Urinary bladder (tissue), 4 donors: ENCODE measurements around the gene ZNF473. TPM values are rescaled to one million over a fixed set of nuclear protein-coding genes. Genes with fewer than 3 reads are reported as not detected.
"Not testable (repeated sequence)": the region's sequence is repeated elsewhere in the genome, so short reads cannot be mapped to it uniquely, and the experiment has no call there.

Experiments used
- DNase-seq: peaks from one replicate; pipeline ENCODE4 v3.0.0-alpha.2; 2015; ENCODE audit errors: extremely low spot score
- H3K27ac ChIP-seq: one replicate; pipeline ENCODE4 v1.5.1; 2013; ENCODE audit warnings: low read depth, mild to moderate bottlenecking, moderate library complexity
- H3K36me3 ChIP-seq: one replicate; pipeline ENCODE4 v1.6.1; 2013; ENCODE audit warnings: mild to moderate bottlenecking, moderate library complexity; ENCODE audit not compliant: insufficient read depth
- H3K4me1 ChIP-seq: one replicate; pipeline ENCODE4 v1.6.1; 2013; ENCODE audit warnings: mild to moderate bottlenecking, moderate library complexity; ENCODE audit not compliant: insufficient read depth
- H3K4me3 ChIP-seq: one replicate; pipeline ENCODE4 v1.5.1; 2013; ENCODE audit warnings: low read depth, low read length
- WGBS: extraction: QIAGEN DNeasy Blood & Tissue Kit; methylation state at CpG from one replicate; pipeline ENCODE4 v1.1.7; 2013; 5-methylcytosine and 5-hydroxymethylcytosine counted together
- polyA plus RNA-seq: library from polyadenylated mRNA; stranded (reverse); fragments of 200-250 nt; gene quantifications from one replicate; pipeline ENCODE4 v1.2.3, GENCODE V29; 2013
- total RNA-seq: library from RNA; depleted of rRNA; stranded (reverse); fragments of >200 nt; gene quantifications from one replicate; pipeline ENCODE4 v1.2.3, GENCODE V29; 2014
- donor health status: healthy with polysubstance abuse.
- donor health status: healthy.

The ZNF473 gene
- total and polyA plus RNA-seq, 2 donors = 4.8 to 7.7 TPM

- Histone ChIP-seq H3K27ac (no peak overlapping the region), H3K4me1 (no peaks in the 10 kb centered on the region), H3K4me3 (no peak overlapping the region), H3K36me3 (peaks cover 11% of the 10 kb centered on the region)
- no peak for DNase-seq
- whole genome bisulfite sequencing = 65% methylated on average over 14 of the region's 14 CpGs
Observed at GRCh38 chr19:50046649-50047503, 21.1 kb downstream of the ZNF473 start.

GRCh38 chr19:50047671-50048070, 21.9 kb downstream of the ZNF473 start:
- WGBS = 92% methylated on average over 4 of the region's 4 CpGs
- no peaks in the 10 kb centered on the region for H3K4me1 ChIP-seq
- H3K36me3 ChIP-seq = peaks cover 5% of the 10 kb centered on the region
- H3K4me3 ChIP-seq = no peak overlapping the region
- H3K27ac ChIP-seq = no peak overlapping the region
- DNase-seq = no peak

GRCh38 chr19:50050406-50051227, 24.8 kb downstream of the ZNF473 start:
- peak; percentile 71 for DNase-seq
- peak overlapping the region; percentile 37 for H3K4me3 ChIP-seq
- peaks cover 1% of the 10 kb centered on the region for H3K36me3 ChIP-seq
- H3K27ac ChIP-seq = no peak overlapping the region
- WGBS = under 1% methylated on average over 52 of the region's 52 CpGs
- no peaks in the 10 kb centered on the region for H3K4me1 ChIP-seq

- not testable (repeated sequence) for H3K27ac ChIP-seq, H3K36me3 ChIP-seq, DNase-seq, H3K4me1 ChIP-seq
- 41% methylated on average over 16 of the region's 16 CpGs for WGBS
- peak overlapping the region; percentile 37 for H3K4me3 ChIP-seq
Observed at GRCh38 chr19:50051228-50051895, 25.6 kb downstream of the ZNF473 start.

GRCh38 chr19:50051964-50052363, 26.2 kb downstream of the ZNF473 start:
- no peaks in the 10 kb centered on the region for H3K4me1 ChIP-seq
- no peaks in the 10 kb centered on the region for H3K36me3 ChIP-seq
- DNase-seq = no peak
- no peak overlapping the region for H3K4me3 ChIP-seq
- H3K27ac ChIP-seq = no peak overlapping the region
- WGBS = 68% methylated on average over 8 of the region's 8 CpGs

- WGBS = 69% methylated on average over 4 of the region's 4 CpGs
- H3K36me3 ChIP-seq = no peaks in the 10 kb centered on the region
- no peak for DNase-seq
- no peaks in the 10 kb centered on the region for H3K4me1 ChIP-seq
- H3K4me3 ChIP-seq = no peak overlapping the region
- no peak overlapping the region for H3K27ac ChIP-seq
Observed at GRCh38 chr19:50053119-50053518, 27.3 kb downstream of the ZNF473 start.

- 92% methylated on average over 2 of the region's 2 CpGs for WGBS
- Histone ChIP-seq H3K4me3 (no peak overlapping the region), H3K36me3 (no peaks in the 10 kb centered on the region), H3K4me1 (no peaks in the 10 kb centered on the region), H3K27ac (no peak overlapping the region)
- no peak for DNase-seq
Observed at GRCh38 chr19:50058425-50058824, 32.6 kb downstream of the ZNF473 start.

GRCh38 chr19:50059045-50059444, 33.2 kb downstream of the ZNF473 start:
- Histone ChIP-seq H3K36me3 (no peaks in the 10 kb centered on the region), H3K4me3 (no peak overlapping the region), H3K4me1 (no peaks in the 10 kb centered on the region), H3K27ac (no peak overlapping the region)
- 88% methylated on average over 6 of the region's 6 CpGs for WGBS
- no peak for DNase-seq

GRCh38 chr19:50060107-50060506, 34.3 kb downstream of the ZNF473 start:
- H3K4me3 ChIP-seq = no peak overlapping the region
- 79% methylated on average over 15 of the region's 15 CpGs for WGBS
- H3K36me3 ChIP-seq = no peaks in the 10 kb centered on the region
- no peak overlapping the region for H3K27ac ChIP-seq
- H3K4me1 ChIP-seq = no peaks in the 10 kb centered on the region
- DNase-seq = no peak

- Histone ChIP-seq H3K4me3 (no peak overlapping the region), H3K4me1 (no peaks in the 10 kb centered on the region), H3K36me3 (no peaks in the 10 kb centered on the region), H3K27ac (no peak overlapping the region)
- WGBS = 83% methylated on average over 5 of the region's 5 CpGs
- no peak for DNase-seq
Observed at GRCh38 chr19:50061650-50062049, 35.8 kb downstream of the ZNF473 start.

- WGBS = 88% methylated on average over 10 of the region's 10 CpGs
- H3K36me3 ChIP-seq = no peaks in the 10 kb centered on the region
Observed at GRCh38 chr19:50065938-50066337, 40.1 kb downstream of the ZNF473 start.

GRCh38 chr19:50067575-50067974, 41.8 kb downstream of the ZNF473 start:
- no peak overlapping the region for H3K27ac ChIP-seq
- H3K4me3 ChIP-seq = no peak overlapping the region
- DNase-seq = no peak
- WGBS = 79% methylated on average over 6 of the region's 6 CpGs
- no peaks in the 10 kb centered on the region for H3K36me3 ChIP-seq
- H3K4me1 ChIP-seq = no peaks in the 10 kb centered on the region

More at GRCh38 chr19:50065938-50066337, 40.1 kb downstream of the ZNF473 start:
- no peak for DNase-seq
- Histone ChIP-seq H3K4me3 (no peak overlapping the region), H3K27ac (no peak overlapping the region), H3K4me1 (no peaks in the 10 kb centered on the region)

- not testable (repeated sequence) for H3K27ac ChIP-seq, DNase-seq, H3K4me1 ChIP-seq, H3K36me3 ChIP-seq, H3K4me3 ChIP-seq
- 78% methylated on average over 5 of the region's 5 CpGs for WGBS
Observed at GRCh38 chr19:50068382-50068781, 42.6 kb downstream of the ZNF473 start.
